Mucosa of rectum (tissue), 2 donors: ENCODE results near the gene GRK6.

Experiments used
- H3K27ac ChIP-seq, 2 donors: one replicate each; pipeline ENCODE4 v1.7.0; 2013; ENCODE audit warnings: inconsistent platforms in 2 of 2, low read depth in 2 of 2, low read length in 2 of 2
- H3K27me3 ChIP-seq, 2 donors: one replicate each; pipeline ENCODE4 v1.7.0; 2013; ENCODE audit warnings: low read length in 2 of 2; ENCODE audit not compliant: control insufficient read depth in 2 of 2, insufficient read depth in 2 of 2
- H3K36me3 ChIP-seq, 2 donors: one replicate each; pipeline ENCODE4 v1.7.0; 2013; ENCODE audit warnings: low read length in 2 of 2; ENCODE audit not compliant: control insufficient read depth in 2 of 2, insufficient read depth in 2 of 2
- H3K4me1 ChIP-seq, 2 donors: one replicate each; pipeline ENCODE4 v1.7.0; 2013; ENCODE audit warnings: low read length in 2 of 2, mild to moderate bottlenecking in 1 of 2; ENCODE audit not compliant: control insufficient read depth in 2 of 2, insufficient read depth in 2 of 2
- H3K4me3 ChIP-seq, 2 donors: one replicate each; pipeline ENCODE4 v1.7.0; 2013; ENCODE audit warnings: low read length in 2 of 2
- H3K9ac ChIP-seq, 2 donors: one replicate each; pipeline ENCODE4 v1.7.0; 2013; ENCODE audit warnings: low read length in 2 of 2, low read depth in 1 of 2, mild to moderate bottlenecking in 1 of 2
- H3K9me3 ChIP-seq, 2 donors: one replicate each; pipeline ENCODE4 v1.7.0; 2013; ENCODE audit warnings: low read length in 2 of 2; ENCODE audit not compliant: control insufficient read depth in 2 of 2
- donor health status: healthy.
- donor health status: Normal muscosa, but diverticular disease.

GRK6 gene

DNA sequence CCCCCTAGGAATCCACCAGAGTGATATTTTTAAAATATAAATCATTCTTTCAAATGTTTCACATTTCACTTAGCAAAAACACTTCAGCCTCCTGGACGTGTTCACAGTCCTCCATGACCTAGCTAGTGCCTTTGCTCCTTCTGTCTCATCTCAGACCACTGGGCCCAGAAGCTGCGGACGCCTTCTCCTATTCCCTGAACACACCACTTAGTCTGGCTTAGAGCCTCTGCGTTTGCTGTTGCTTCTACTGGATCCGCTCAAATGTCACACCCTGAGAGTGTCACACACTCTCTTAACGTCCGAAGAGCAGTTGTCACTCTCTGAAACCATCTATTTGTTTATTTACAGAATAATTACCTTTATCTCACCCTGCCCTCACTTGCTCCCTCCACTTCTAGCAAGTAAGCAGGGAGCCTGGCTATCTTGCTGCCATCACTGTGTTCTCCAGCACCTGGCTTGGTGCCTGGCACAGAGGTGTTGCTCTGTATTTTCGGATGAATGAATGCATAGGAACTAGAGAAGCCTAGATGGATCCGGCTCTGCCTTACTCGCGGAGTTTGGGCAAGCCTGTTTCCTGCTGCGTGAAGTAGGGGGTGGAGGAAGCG, 1.2 kb upstream of the GRK6 start:
- Histone ChIP-seq H3K9me3 (no peaks in the 10 kb centered on the region), H3K27me3 (no peaks in the 10 kb centered on the region), H3K36me3 (peaks cover 0 to 4% of the 10 kb centered on the region in 2 donors), H3K4me3 (peak overlapping the region; percentile 74 to 80), H3K27ac (peak overlapping the region; percentile 99), H3K9ac (peak overlapping the region; percentile 90 to 92), H3K4me1 (peaks cover 26 to 31% of the 10 kb centered on the region in 2 donors)

DNA sequence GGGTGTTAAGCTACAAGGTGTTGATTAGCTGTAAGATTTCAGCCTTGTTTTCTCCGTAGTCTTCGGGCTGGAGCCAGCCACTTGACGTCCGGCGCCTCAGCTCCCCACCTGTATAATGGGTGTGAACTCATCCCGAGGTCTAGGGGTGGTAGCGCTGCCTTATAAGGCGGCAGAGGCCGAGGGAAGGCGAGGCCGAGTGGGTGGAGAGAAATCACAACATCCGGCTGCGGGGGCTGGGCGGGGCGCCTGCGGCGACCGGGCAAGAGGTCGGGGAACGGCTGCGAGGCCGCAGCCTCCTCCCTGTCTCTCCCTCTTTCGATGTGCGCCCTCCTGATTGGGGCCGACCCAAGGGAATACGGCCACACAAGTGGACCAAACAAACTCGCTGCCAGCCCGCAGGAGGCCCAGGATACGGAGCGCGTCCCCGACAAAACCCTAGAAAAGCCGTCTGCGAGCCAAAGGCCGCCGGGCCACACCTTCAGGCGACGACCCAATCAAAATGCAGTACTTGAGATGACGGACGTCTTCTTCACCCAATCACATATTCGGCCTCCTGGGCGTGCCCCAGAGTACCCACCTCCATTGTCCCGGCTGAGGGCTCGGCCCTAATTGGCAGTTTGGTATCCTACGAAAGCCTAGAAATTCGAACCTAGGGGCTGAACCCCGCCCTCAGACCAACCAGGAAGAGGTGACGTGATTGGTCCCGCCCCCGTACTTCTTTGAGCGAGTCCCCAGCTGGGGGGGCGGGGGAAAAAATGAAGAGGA, 493 bp upstream of the GRK6 start:
- Histone ChIP-seq H3K36me3 (peaks cover 0 to 8% of the 10 kb centered on the region in 2 donors), H3K9ac (peak overlapping the region; percentile 90 to 92), H3K4me3 (peak overlapping the region; percentile 74 to 80), H3K27me3 (no peaks in the 10 kb centered on the region), H3K27ac (peak overlapping the region; percentile 99), H3K4me1 (peaks cover 32 to 34% of the 10 kb centered on the region in 2 donors), H3K9me3 (no peaks in the 10 kb centered on the region)

DNA sequence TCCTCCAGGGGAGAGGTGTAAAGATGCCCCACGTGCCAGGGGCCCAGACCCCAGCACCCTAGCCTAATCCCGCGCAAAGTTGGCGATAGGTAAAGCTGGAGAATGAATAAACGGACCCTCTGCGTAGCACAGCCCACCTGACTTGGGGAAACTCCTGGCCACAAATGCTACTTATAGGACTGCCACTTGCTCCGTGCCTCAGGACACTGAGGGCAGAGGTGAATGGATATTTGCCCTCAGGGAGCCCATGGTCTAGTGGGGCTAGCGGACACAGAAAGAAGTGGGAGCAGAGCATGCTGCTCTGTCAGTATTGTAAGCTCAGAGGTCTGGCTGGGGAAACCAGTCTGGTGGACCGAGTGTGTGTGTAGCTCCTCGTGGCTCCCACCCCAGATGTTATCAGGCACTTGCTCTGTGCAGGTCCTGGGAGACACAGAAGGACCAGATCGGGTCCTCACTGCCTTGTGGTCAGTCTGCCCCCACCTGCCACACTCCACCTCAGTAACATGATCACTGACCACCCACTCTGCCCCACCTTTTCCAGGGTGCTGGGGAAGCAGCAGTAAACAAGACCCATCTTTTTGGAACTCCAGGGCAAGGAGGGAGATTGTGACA, 841 bp downstream of the GRK6 start:
- H3K4me1 ChIP-seq: peaks cover 38 to 44% of the 10 kb centered on the region in 2 donors
- peak overlapping the region; percentile 90 to 94 for H3K27ac ChIP-seq
- no peaks in the 10 kb centered on the region for H3K27me3 ChIP-seq
- no peaks in the 10 kb centered on the region for H3K9me3 ChIP-seq
- H3K9ac ChIP-seq: peak overlapping the region; percentile 96 to 97
- H3K36me3 ChIP-seq: peaks cover 2 to 16% of the 10 kb centered on the region in 2 donors
- peak overlapping the region; percentile 92 to 96 for H3K4me3 ChIP-seq

DNA sequence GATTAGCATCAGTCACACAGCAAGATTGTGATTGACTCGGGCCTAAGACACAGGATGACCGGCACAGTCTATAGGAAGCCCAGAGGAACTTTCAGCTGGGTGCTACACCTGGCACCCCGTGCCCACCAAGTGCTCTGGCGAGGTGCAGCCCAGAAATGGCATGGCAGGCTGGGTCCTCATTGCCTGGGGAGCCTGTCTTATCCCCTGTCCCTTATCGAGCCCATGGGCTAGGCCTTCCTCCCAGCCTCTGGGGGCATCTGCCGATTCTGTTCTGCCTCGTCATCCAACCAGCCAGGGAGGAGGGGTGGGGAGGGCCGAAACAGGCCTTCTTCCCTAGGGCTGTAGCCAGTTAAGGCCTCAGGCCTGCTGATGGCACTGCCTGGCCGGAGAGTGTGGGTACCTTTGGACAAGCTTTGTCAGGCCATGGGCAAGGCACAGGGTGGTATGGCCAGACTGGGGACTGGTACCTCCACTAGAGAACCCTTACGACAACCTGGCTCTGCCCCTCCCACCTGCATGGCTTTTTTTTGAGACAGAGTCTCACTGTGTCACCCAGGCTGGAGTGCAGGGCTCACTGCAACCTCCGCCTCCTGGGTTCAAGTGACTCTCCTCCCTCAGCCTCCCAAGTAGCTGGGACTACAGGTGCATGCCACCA, 1.6 kb downstream of the GRK6 start:
- peak overlapping the region; percentile 90 to 94 for H3K27ac ChIP-seq
- H3K9me3 ChIP-seq: no peaks in the 10 kb centered on the region
- H3K9ac ChIP-seq: peak overlapping the region; percentile 96 to 97
- H3K4me1 ChIP-seq: peaks cover 38 to 51% of the 10 kb centered on the region in 2 donors
- H3K27me3 ChIP-seq: no peaks in the 10 kb centered on the region
- H3K36me3 ChIP-seq: peaks cover 8 to 24% of the 10 kb centered on the region in 2 donors
- peak overlapping the region; percentile 92 to 96 for H3K4me3 ChIP-seq

DNA sequence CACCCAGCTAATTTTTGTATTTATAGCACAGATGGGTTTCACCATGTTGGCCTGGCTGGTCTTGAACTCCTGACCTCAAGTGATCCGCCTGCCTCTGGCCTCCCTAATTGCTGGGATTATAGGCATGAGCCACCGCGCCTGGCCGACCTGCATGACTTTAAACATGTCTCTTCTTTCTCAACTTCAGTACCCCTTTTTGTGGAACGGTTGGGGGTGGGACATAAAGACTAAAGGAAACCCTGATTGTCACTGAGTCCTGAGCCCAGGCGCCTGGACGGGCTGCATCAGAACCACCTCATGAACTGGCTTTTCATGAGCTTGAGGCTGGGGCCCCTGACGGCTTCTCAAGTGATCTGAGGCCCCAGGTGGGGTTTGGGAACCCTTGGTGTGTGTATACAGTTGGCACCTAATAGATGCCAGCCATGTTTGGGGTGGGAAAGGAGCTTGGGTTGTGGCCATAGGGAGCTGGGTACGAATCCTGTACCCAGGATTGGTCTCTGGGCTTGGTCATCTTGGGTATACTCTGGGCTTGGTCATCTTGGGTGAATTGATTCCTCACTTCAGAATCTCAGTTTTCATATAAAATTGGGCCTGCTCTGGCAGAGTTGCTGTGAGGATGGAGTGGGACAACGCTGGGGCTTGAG, 2.2 kb downstream of the GRK6 start:
- Histone ChIP-seq H3K4me3 (peak overlapping the region; percentile 92 to 96), H3K27ac (peak overlapping the region; percentile 52 to 94), H3K9ac (peak overlapping the region in 1 of 2 donors; percentile 29)

DNA sequence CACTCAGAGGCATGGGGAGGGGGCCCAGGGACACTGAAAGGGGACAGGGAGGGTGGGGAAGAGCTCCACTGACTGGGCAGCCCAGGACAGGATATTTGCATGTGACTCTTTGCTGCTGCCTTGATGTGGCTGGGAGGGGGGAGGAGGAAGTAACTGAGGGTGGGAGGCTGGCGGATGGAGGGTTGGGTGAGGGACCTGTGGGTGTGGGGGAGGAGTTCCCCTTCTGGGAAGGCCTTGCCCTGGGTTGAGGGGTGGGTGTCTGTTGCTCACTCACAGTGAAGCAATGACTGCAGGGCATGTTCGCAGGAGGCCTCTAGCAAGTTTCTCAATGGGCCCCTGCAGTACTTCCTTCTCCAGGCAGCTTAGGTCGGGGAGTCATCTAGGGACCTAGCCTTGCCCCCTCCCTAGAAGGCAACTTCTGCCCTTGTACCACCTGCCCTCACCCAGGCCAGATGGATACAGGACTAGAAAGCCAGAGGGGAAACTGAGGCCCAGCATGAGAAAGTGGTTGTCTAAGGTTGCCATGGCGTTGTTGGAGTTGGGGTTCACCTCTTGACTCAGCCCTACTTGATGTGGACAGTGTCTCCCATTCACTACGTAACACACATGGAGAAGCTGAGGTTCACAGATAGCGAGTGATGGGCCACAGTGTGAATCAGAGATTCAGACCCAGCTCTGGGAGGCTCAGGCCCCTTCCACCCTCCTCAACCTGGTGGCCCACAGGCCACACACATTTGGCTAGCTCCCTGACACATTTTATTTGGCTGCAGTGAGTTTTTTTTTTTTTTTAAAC, 3.0 kb downstream of the GRK6 start:
- H3K9ac ChIP-seq: peak overlapping the region in 1 of 2 donors; percentile 60
- peaks cover 21 to 35% of the 10 kb centered on the region in 2 donors for H3K36me3 ChIP-seq
- H3K4me3 ChIP-seq: peak overlapping the region in 1 of 2 donors; percentile 38
- H3K27ac ChIP-seq: peak overlapping the region; percentile 52 to 94
- peaks cover 38 to 56% of the 10 kb centered on the region in 2 donors for H3K4me1 ChIP-seq
- H3K9me3 ChIP-seq: no peaks in the 10 kb centered on the region
- H3K27me3 ChIP-seq: no peaks in the 10 kb centered on the region

More for the DNA sequence above, 2.2 kb downstream of the GRK6 start:
- peaks cover 14 to 28% of the 10 kb centered on the region in 2 donors for H3K36me3 ChIP-seq
- no peaks in the 10 kb centered on the region for H3K27me3 ChIP-seq
- no peaks in the 10 kb centered on the region for H3K9me3 ChIP-seq
- peaks cover 38 to 53% of the 10 kb centered on the region in 2 donors for H3K4me1 ChIP-seq

DNA sequence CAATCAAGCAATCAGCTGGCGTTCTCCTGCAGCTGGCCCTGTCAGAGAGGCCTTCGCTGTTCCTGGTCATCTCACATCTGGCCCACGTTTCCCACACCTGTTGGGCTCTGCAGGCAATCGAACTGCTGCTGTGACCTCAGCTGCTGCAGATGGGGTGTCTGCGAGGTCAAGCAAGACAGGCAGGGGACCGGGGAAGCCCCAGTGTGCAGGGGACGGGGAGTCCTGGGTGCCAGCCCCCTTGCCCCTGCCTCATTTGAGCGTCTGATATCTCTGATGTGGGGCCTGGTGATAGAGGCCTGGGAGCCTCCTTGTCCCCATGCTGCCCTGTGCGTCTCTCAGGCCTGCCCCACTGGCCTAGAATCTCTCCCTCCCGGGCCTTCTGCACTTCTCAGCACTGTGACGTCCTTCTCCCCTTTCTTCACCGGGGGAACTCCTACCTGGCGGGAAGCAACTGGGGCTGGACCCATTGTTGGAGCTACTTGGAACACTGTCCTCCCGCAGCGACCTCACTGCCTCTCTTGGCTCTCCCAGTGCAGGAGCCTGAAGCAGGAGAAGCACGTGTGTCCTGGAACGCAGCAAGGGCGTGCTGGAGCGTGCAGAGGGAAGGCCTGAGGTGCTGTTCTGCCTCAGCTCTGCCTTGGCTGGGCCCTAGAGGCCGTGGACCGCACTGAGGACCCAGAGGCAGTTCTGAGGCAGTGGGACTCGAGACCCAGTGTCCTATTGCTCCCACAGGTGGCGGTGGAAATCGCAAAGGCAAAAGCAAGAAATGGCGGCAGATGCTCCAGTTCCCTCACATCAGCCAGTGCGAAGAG, 3.9 kb downstream of the GRK6 start:
- Histone ChIP-seq H3K4me1 (peaks cover 34 to 52% of the 10 kb centered on the region in 2 donors), H3K4me3 (no peak overlapping the region), H3K36me3 (peaks cover 30 to 44% of the 10 kb centered on the region in 2 donors)

DNA sequence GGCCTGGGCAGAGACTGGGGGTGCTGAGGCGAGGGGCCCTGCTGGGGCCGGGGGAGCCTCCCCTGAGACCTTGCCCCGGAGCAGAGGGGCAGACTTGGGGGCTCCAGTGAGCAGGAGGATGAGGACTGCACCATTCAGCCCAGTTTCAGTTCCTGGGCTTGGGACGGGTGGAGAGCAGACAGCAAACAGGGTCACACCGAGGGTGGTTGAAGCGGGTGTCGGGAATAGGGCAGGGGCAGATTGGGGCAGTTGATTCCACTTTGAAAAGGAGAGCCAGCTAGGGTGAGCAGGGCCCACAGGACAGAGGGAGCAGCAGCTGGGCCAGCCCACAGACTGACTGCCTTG, 4.5 kb downstream of the GRK6 start:
- H3K4me1 ChIP-seq: peaks cover 29 to 47% of the 10 kb centered on the region in 2 donors
- H3K9ac ChIP-seq: no peak overlapping the region
- no peaks in the 10 kb centered on the region for H3K27me3 ChIP-seq
- H3K36me3 ChIP-seq: peaks cover 35 to 50% of the 10 kb centered on the region in 2 donors
- peak overlapping the region; percentile 6 to 94 for H3K27ac ChIP-seq
- no peak overlapping the region for H3K4me3 ChIP-seq
- H3K9me3 ChIP-seq: no peaks in the 10 kb centered on the region

More for the DNA sequence above, 3.9 kb downstream of the GRK6 start:
- Histone ChIP-seq H3K9ac (no peak overlapping the region), H3K27me3 (no peaks in the 10 kb centered on the region), H3K9me3 (no peaks in the 10 kb centered on the region), H3K27ac (peak overlapping the region; percentile 5 to 94)
